H1 (cell line): ENCODE data around the gene DLEC1. TPM values are rescaled to one million over a fixed set of nuclear protein-coding genes. Genes with fewer than 3 reads are reported as not detected.

ENCODE experiments used
- CTCF ChIA-PET: fragments of 300-600 bp; sonication (Branson Sonifier 250); formaldehyde crosslinking; loops from one replicate; lab custom pipeline; 2021; ENCODE audit not compliant: partially characterized antibody; lab: Charles Lee
- POLR2A ChIA-PET: fragments of 300-600 bp; sonication (Branson Sonifier 250); formaldehyde crosslinking; loops from one replicate; lab custom pipeline; 2021; ENCODE audit warnings: inconsistent platforms; ENCODE audit not compliant: partially characterized antibody; lab: Charles Lee
- DNase-seq, 2 experiments: peaks; one replicate each; pipeline versions ENCODE4 v3.0.0 to v3.0.0-alpha.2; 2010 to 2022; ENCODE audit warnings: low spot score in 2 of 2, low read depth in 1 of 2, mixed read lengths in 1 of 2
- FAIRE-seq: peaks from 2 replicates; lab custom pipeline; 2011; peaks lifted over from hg19 to GRCh38; lab: Jason Lieb, UNC
- H2AFZ ChIP-seq: 2 replicates; pipeline ENCODE4 v1.8.1; 2012; ENCODE audit warnings: low read length, inconsistent platforms
- H2AK5ac ChIP-seq: 2 replicates; pipeline ENCODE4 v1.6.1; 2013; ENCODE audit warnings: low read depth, low read length
- H2BK120ac ChIP-seq: replicated peaks from 2 replicates; pipeline ENCODE3; 2013; ENCODE audit warnings: low read depth, low read length, inconsistent platforms
- H2BK12ac ChIP-seq: 2 replicates; pipeline ENCODE4 v1.6.1; 2013; ENCODE audit warnings: low read depth, low read length
- H2BK15ac ChIP-seq: 2 replicates; pipeline ENCODE4 v1.6.1; 2013; ENCODE audit warnings: low read length
- H2BK20ac ChIP-seq: 2 replicates; pipeline ENCODE4 v1.6.1; 2013; ENCODE audit warnings: low read length
- H2BK5ac ChIP-seq: 2 replicates; pipeline ENCODE4 v1.6.1; 2013; ENCODE audit warnings: low read depth, low read length
- H3K14ac ChIP-seq: 2 replicates; pipeline ENCODE4 v1.6.1; 2013; ENCODE audit warnings: inconsistent platforms; ENCODE audit not compliant: insufficient read length
- H3K18ac ChIP-seq: 2 replicates; pipeline ENCODE4 v1.6.1; 2013; ENCODE audit warnings: low read length; ENCODE audit errors: extremely low read depth
- H3K23ac ChIP-seq: 2 replicates; pipeline ENCODE4 v1.6.1; 2013; ENCODE audit warnings: inconsistent platforms; ENCODE audit not compliant: insufficient read length
- H3K23me2 ChIP-seq: 2 replicates; pipeline ENCODE4 v1.6.1; 2013; ENCODE audit warnings: low read depth, low read length
- H3K27ac ChIP-seq: 2 replicates; pipeline ENCODE4 v1.6.1; 2011; ENCODE audit warnings: low read depth, low read length, inconsistent platforms
- H3K27me3 ChIP-seq, 4 experiments: replicated peaks in 1 of 4; 1 replicate in 1 of 4; 2 replicates in 3 of 4; pipeline versions ENCODE4 v1.6.1 to v1.8.1; 2011 to 2013; ENCODE audit warnings: low read length in 3 of 4, mild to moderate bottlenecking in 3 of 4, inconsistent platforms in 2 of 4, mixed read lengths in 2 of 4, moderate library complexity in 1 of 4; ENCODE audit not compliant: control insufficient read depth in 3 of 4, insufficient read depth in 3 of 4; ENCODE audit errors: extremely low read depth in 1 of 4
- H3K36me3 ChIP-seq, 4 experiments: 2 replicates each; pipeline versions ENCODE4 v1.6.1 to v1.8.1; 2011 to 2013; ENCODE audit warnings: mild to moderate bottlenecking in 4 of 4, low read length in 3 of 4, moderate library complexity in 2 of 4, control low read depth in 1 of 4, inconsistent platforms in 1 of 4; ENCODE audit not compliant: insufficient read depth in 4 of 4, control insufficient read depth in 2 of 4
- H3K4ac ChIP-seq: replicated peaks from 2 replicates; pipeline ENCODE3; 2013; ENCODE audit warnings: low read length, low read depth, mixed read lengths, inconsistent platforms; ENCODE audit not compliant: insufficient read length
- H3K4me1 ChIP-seq, 4 experiments: replicated peaks in 1 of 4; 1 replicate in 1 of 4; 2 replicates in 3 of 4; pipeline versions ENCODE4 v1.6.1 to v1.8.1; 2011 to 2013; ENCODE audit warnings: low read length in 3 of 4, inconsistent platforms in 2 of 4, mixed read lengths in 1 of 4; ENCODE audit not compliant: insufficient read depth in 4 of 4, control insufficient read depth in 3 of 4
- H3K4me2 ChIP-seq, 2 experiments: 2 replicates each; pipeline versions ENCODE4 v1.6.1 to v1.8.1; 2011 to 2013; ENCODE audit warnings: low read depth in 2 of 2, low read length in 2 of 2, control low read depth in 1 of 2, inconsistent platforms in 1 of 2, mild to moderate bottlenecking in 1 of 2; ENCODE audit not compliant: insufficient read depth in 1 of 2
- H3K4me3 ChIP-seq, 4 experiments: fragments of 200-600, 300-600 bp in 1 of 4; sonication (generic), shearing (Covaris generic), sonication (Bioruptor Twin) in 1 of 4; 2 replicates each; pipeline versions ENCODE4 v1.5.1 to v1.8.1; 2011 to 2016; ENCODE audit warnings: low read length in 4 of 4, low read depth in 3 of 4, control low read depth in 2 of 4, inconsistent platforms in 2 of 4, mild to moderate bottlenecking in 2 of 4, mixed read lengths in 1 of 4, moderate library complexity in 1 of 4; ENCODE audit not compliant: insufficient read depth in 2 of 4; ENCODE audit errors: extremely low read depth in 1 of 4
- H3K56ac ChIP-seq: replicated peaks from 2 replicates; pipeline ENCODE3; 2013; ENCODE audit warnings: low read depth, mild to moderate bottlenecking, mixed read lengths, low read length, inconsistent platforms; ENCODE audit not compliant: insufficient read length
- H3K79me1 ChIP-seq: 2 replicates; pipeline ENCODE4 v1.6.1; 2013; ENCODE audit warnings: low read depth, low read length, control low read depth
- H3K79me2 ChIP-seq, 2 experiments: 2 replicates each; pipeline versions ENCODE4 v1.6.1 to v1.8.1; 2012 to 2013; ENCODE audit warnings: low read length in 2 of 2, mild to moderate bottlenecking in 2 of 2, inconsistent platforms in 1 of 2; ENCODE audit not compliant: insufficient read depth in 2 of 2, control insufficient read depth in 1 of 2
- H3K9ac ChIP-seq, 4 experiments: replicated peaks in 1 of 4; 1 replicate in 1 of 4; 2 replicates in 3 of 4; pipeline versions ENCODE4 v1.6.1 to v1.8.1; 2011 to 2013; ENCODE audit warnings: low read depth in 3 of 4, low read length in 3 of 4, control low read depth in 2 of 4, mild to moderate bottlenecking in 2 of 4, moderate library complexity in 2 of 4, inconsistent platforms in 1 of 4; ENCODE audit errors: extremely low read depth in 1 of 4
- H3K9me3 ChIP-seq, 2 experiments: 2 replicates each; pipeline versions ENCODE4 v1.6.1 to v1.8.1; 2012 to 2013; ENCODE audit warnings: mild to moderate bottlenecking in 2 of 2, moderate library complexity in 2 of 2, control low read depth in 1 of 2, inconsistent platforms in 1 of 2, low read depth in 1 of 2, low read length in 1 of 2, mixed read lengths in 1 of 2; ENCODE audit not compliant: insufficient read depth in 2 of 2
- H4K20me1 ChIP-seq, 2 experiments: replicated peaks in 1 of 2; 2 replicates each; pipeline versions ENCODE3 to v1.8.1; 2011 to 2013; ENCODE audit warnings: inconsistent platforms in 2 of 2, low read length in 2 of 2, mild to moderate bottlenecking in 1 of 2; ENCODE audit not compliant: insufficient read depth in 2 of 2, control insufficient read depth in 1 of 2
- H4K5ac ChIP-seq: 2 replicates; pipeline ENCODE4 v1.6.1; 2013; ENCODE audit warnings: low read length, low read depth, mixed read lengths, inconsistent platforms; ENCODE audit not compliant: insufficient read length
- H4K8ac ChIP-seq: 2 replicates; pipeline ENCODE4 v1.8.0; 2013; ENCODE audit warnings: mild to moderate bottlenecking, moderate library complexity, low read length, inconsistent platforms; ENCODE audit not compliant: insufficient read depth; ENCODE audit errors: extremely low read depth
- H4K91ac ChIP-seq: replicated peaks from 2 replicates; pipeline ENCODE3; 2013; ENCODE audit warnings: low read length, mixed read lengths, inconsistent platforms; ENCODE audit not compliant: insufficient read length
- BACH1 ChIP-seq: IDR thresholded peaks from 2 replicates; pipeline ENCODE4 v1.6.1; 2012; ENCODE audit warnings: low read length, improper control_type of control experiment
- CEBPB ChIP-seq: IDR thresholded peaks from 2 replicates; pipeline ENCODE4 v1.6.1; 2012; ENCODE audit warnings: low read depth, low read length
- CHD1 ChIP-seq: IDR thresholded peaks from 2 replicates; pipeline ENCODE4 v1.6.1; 2012; ENCODE audit warnings: low read depth, low read length, improper control_type of control experiment
- CTCF ChIP-seq, 3 experiments: IDR thresholded peaks; 1 replicate in 2 of 3; 2 replicates in 1 of 3; pipeline versions ENCODE4 v1.5.1 to v1.6.1; 2011; ENCODE audit warnings: low read length in 3 of 3, mild to moderate bottlenecking in 3 of 3, inconsistent platforms in 2 of 3, low read depth in 1 of 3, moderate library complexity in 1 of 3; ENCODE audit not compliant: insufficient read depth in 1 of 3; ENCODE audit errors: control extremely low read depth in 1 of 3
- E2F6 ChIP-seq: IDR thresholded peaks from 2 replicates; pipeline ENCODE4 v1.6.1; 2012; ENCODE audit warnings: inconsistent platforms
- EZH2 ChIP-seq: fragments of 200-600 bp; sonication (generic); IDR thresholded peaks from 2 replicates; pipeline ENCODE4 v1.7.1; 2012; ENCODE audit warnings: low read depth, mild to moderate bottlenecking, moderate library complexity, low read length, inconsistent platforms; ENCODE audit not compliant: severe bottlenecking
- KDM1A ChIP-seq: fragments of 200-600, 300-600 bp; sonication (generic); IDR thresholded peaks from 2 replicates; pipeline ENCODE4 v1.7.1; 2016; ENCODE audit warnings: mild to moderate bottlenecking, low read length, borderline replicate concordance
- RBBP5 ChIP-seq: IDR thresholded peaks from 2 replicates; pipeline ENCODE4 v1.7.1; 2012; ENCODE audit warnings: low read depth, mild to moderate bottlenecking, inconsistent platforms, low read length, moderate library complexity, borderline replicate concordance
- SIRT6 ChIP-seq: IDR thresholded peaks from one replicate; pipeline ENCODE4 v1.7.1; 2012; ENCODE audit warnings: low read length, inconsistent platforms
- SIX5 ChIP-seq: IDR thresholded peaks from 2 replicates; pipeline ENCODE4 v1.6.1; 2011; ENCODE audit warnings: mild to moderate bottlenecking, low read depth, low read length
- TEAD4 ChIP-seq: IDR thresholded peaks from 2 replicates; pipeline ENCODE4 v1.6.1; 2012; ENCODE audit warnings: low read depth, low read length, inconsistent platforms, mixed read lengths
- WGBS, 2 experiments: shearing (Covaris generic) in 1 of 2; methylation state at CpG; one replicate each; pipeline versions ENCODE4 v1.1.6 to v1.1.7; 2013 to 2015; ENCODE audit warnings: low lambda C conversion rate in 2 of 2, mixed read lengths in 2 of 2, inconsistent platforms in 1 of 2, low coverage in 1 of 2, missing lambda C conversion rate in 1 of 2; ENCODE audit not compliant: insufficient replicate concordance in 2 of 2, insufficient coverage in 1 of 2, insufficient read length in 1 of 2; ENCODE audit errors: extremely low coverage in 1 of 2, missing lambda C conversion rate in 1 of 2; 5-methylcytosine and 5-hydroxymethylcytosine counted together
- polyA plus RNA-seq, 7 experiments: library from polyadenylated mRNA; depleted of rRNA in 3 of 7; stranded (reverse) in 5 of 7; unstranded in 2 of 7; fragments of >200 nt in 5 of 7; fragments of 200-250 nt in 2 of 7; gene quantifications; 1 replicate in 5 of 7; 2 replicates in 1 of 7; 4 replicates in 1 of 7; pipeline versions ENCODE4 v1.2.1 to v1.2.3, GENCODE V29; 2011 to 2013; ENCODE audit warnings: missing spikeins in 2 of 7, mixed read lengths in 2 of 7
- total RNA-seq: library from RNA; stranded (reverse); fragmentation: NEBNext Ultra II Directional; extraction: Animal tissue kit (Norgen Biotek cat#: 25700); gene quantifications from 2 replicates; pipeline ENCODE4 v1.2.1, GENCODE V29; 2021

DLEC1 gene
- total and polyA plus RNA-seq, 2 of the 8 experiments (the other 6 are each of a cell fraction or from before 2014, with no cell fraction given): 0.26 to 0.76 TPM

- Histone ChIP-seq H2BK15ac (no peak overlapping the region), H3K79me1 (no peaks in the 10 kb centered on the region), H3K14ac (no peak overlapping the region), H3K79me2 (no peaks in the 10 kb centered on the region), H2BK20ac (no peak overlapping the region), H2BK5ac (no peak overlapping the region), H3K27ac (no peak overlapping the region), H4K5ac (no peak overlapping the region), H3K23me2 (peaks cover 7% of the 10 kb centered on the region; the same call in 1 of the 2 replicates), H3K27me3 (peaks cover 6 to 23% (median 18%) of the 10 kb centered on the region in 4 experiments), H3K9me3 (no peaks in the 10 kb centered on the region), H3K56ac (no peak overlapping the region), H3K9ac (no peak overlapping the region), H4K8ac (no peak overlapping the region), H2AK5ac (no peak overlapping the region), H3K4ac (no peak overlapping the region), H3K18ac (no peak overlapping the region; the same call in none of the 2 replicates), H2BK120ac (no peak overlapping the region), H4K20me1 (no peaks in the 10 kb centered on the region), H2AFZ (0 out of 2 replicates have a peak overlapping the region, but pooled peaks have one; percentile 17), H3K4me2 (no peak overlapping the region), H3K36me3 (no peaks in the 10 kb centered on the region), H4K91ac (no peak overlapping the region), H3K4me3 (no peak overlapping the region), H3K4me1 (peaks cover 2 to 5% (median 4%) of the 10 kb centered on the region in 4 experiments; a peak in 4 of 7 replicates), H2BK12ac (no peak overlapping the region), H3K23ac (no peak overlapping the region)
- POLR2A ChIA-PET: no interaction called here
- 78% methylated on average over 3 of the region's 3 CpGs; no CpG with 5 or more reads in 1 of the 2 experiments for WGBS, 2 experiments
- CTCF ChIA-PET: interaction anchor here (0.6 to 3.2 kb wide), 4 partner anchors 28 to 101 kb away, joined by 3 to 9 read pairs (median 4); partner anchors contain the start of gene MYD88
- DNase-seq (no peak), FAIRE-seq (no peak)
- TF ChIP-seq BACH1 (no peak), CEBPB (no peak), RBBP5 (no peak), TEAD4 (no peak), SIRT6 (no peak), SIX5 (no peak), CHD1 (no peak), KDM1A (no peak), EZH2 (no peak), CTCF (IDR thresholded peaks at IDR 0.05; ENCODE audit: control extremely low read depth in 1 of 3, insufficient read depth in 1 of 3, low read depth in 1 of 3, low read length in 3 of 3) (no peak), E2F6 (no peak)
Measured at GRCh38 chr3:38036906-38037305, 2.1 kb upstream of the DLEC1 start.
